SK-N-SH treated with all-trans-retinoic acid at 6 μM for 48 hours (cell line): ENCODE measurements around the gene NECAB3.

Experiments
- CREB5 ChIP-seq: fragments of 250-450 bp; sonication (Bioruptor Pico); IDR thresholded peaks from 2 replicates; pipeline ENCODE4 v1.5.1; 2020; ENCODE audit warnings: low read depth, mild to moderate bottlenecking, moderate library complexity
- RARB ChIP-seq: fragments of 250-450 bp; sonication (Bioruptor Pico); IDR thresholded peaks from 2 replicates; pipeline ENCODE4 v1.8.0; 2021; ENCODE audit warnings: mild to moderate bottlenecking, moderate library complexity
- TSHZ2 ChIP-seq: fragments of 250-450 bp; sonication (Bioruptor Pico); IDR thresholded peaks from 2 replicates; pipeline ENCODE4 v1.5.0; 2020; ENCODE audit warnings: mild to moderate bottlenecking, moderate library complexity
- ZC3H10 ChIP-seq: fragments of 250-450 bp; sonication (Bioruptor Pico); IDR thresholded peaks from 2 replicates; pipeline ENCODE4 v1.5.1; 2021; ENCODE audit warnings: mild to moderate bottlenecking, moderate library complexity
- ZFP30 ChIP-seq: fragments of 450-650 bp; formaldehyde crosslinking; IDR thresholded peaks from 2 replicates; pipeline ENCODE4 v1.5.0; 2022; ENCODE audit warnings: mild to moderate bottlenecking, moderate library complexity

- TF ChIP-seq ZFP30 (CRISPR knock-in tag) (no peak), TSHZ2 (CRISPR knock-in tag) (no peak), CREB5 (CRISPR knock-in tag) (no peak), RARB (no peak), ZC3H10 (CRISPR knock-in tag) (no peak)
Observed at GRCh38 chr20:33687993-33688937, 14.0 kb upstream of the NECAB3 start.
